Endodermal cell (in vitro differentiated cells): ENCODE data around the gene CCL14. TPM values are rescaled to one million over a fixed set of nuclear protein-coding genes. Genes with fewer than 3 reads are reported as not detected.

Source experiments
- DNase-seq: peaks from one replicate; pipeline ENCODE4 v3.0.0-alpha.2; 2017
- H3K27ac ChIP-seq: 2 replicates; pipeline ENCODE4 v1.5.1; 2013; ENCODE audit warnings: mild to moderate bottlenecking, low read depth, low read length, moderate library complexity
- H3K27me3 ChIP-seq: 2 replicates; pipeline ENCODE4 v1.6.1; 2013; ENCODE audit warnings: mild to moderate bottlenecking, low read length, moderate library complexity; ENCODE audit not compliant: insufficient read depth, control insufficient read depth, poor library complexity, severe bottlenecking
- H3K36me3 ChIP-seq: 2 replicates; pipeline ENCODE4 v1.7.0; 2013; ENCODE audit warnings: mild to moderate bottlenecking, low read length, moderate library complexity; ENCODE audit not compliant: control insufficient read depth, insufficient read depth
- H3K4me1 ChIP-seq: one replicate; pipeline ENCODE4 v1.7.0; 2013; ENCODE audit warnings: low read length; ENCODE audit not compliant: control insufficient read depth, insufficient read depth
- H3K4me3 ChIP-seq: 2 replicates; pipeline ENCODE4 v1.5.1; 2013; ENCODE audit warnings: mild to moderate bottlenecking, low read length, moderate library complexity
- H3K9ac ChIP-seq: 2 replicates; pipeline ENCODE4 v1.6.1; 2013; ENCODE audit warnings: mild to moderate bottlenecking, low read length, moderate library complexity; ENCODE audit not compliant: poor library complexity, severe bottlenecking; ENCODE audit errors: extremely low read depth
- H3K9me3 ChIP-seq: 2 replicates; pipeline ENCODE4 v1.6.1; 2013; ENCODE audit warnings: mild to moderate bottlenecking, low read length, moderate library complexity; ENCODE audit not compliant: control insufficient read depth
- H3K27ac Mint-ChIP-seq: 2 replicates; pipeline ENCODE4 v1.8.0; 2020; ENCODE audit warnings: mixed read lengths
- H3K27me3 Mint-ChIP-seq: 2 replicates; pipeline ENCODE4 v1.8.0; 2021; ENCODE audit warnings: mild to moderate bottlenecking, mixed read lengths; ENCODE audit not compliant: insufficient read depth
- H3K36me3 Mint-ChIP-seq: 2 replicates; pipeline ENCODE4 v1.8.0; 2020; ENCODE audit warnings: low read depth, mixed read lengths
- H3K4me1 Mint-ChIP-seq: 2 replicates; pipeline ENCODE4 v1.8.0; 2020; ENCODE audit warnings: mixed read lengths
- H3K4me3 Mint-ChIP-seq: 2 replicates; pipeline ENCODE4 v1.8.0; 2020; ENCODE audit warnings: mild to moderate bottlenecking, moderate library complexity, mixed read lengths
- H3K9me3 Mint-ChIP-seq: 2 replicates; pipeline ENCODE4 v1.8.0; 2020; ENCODE audit warnings: mild to moderate bottlenecking, mixed read lengths
- WGBS, 2 experiments: methylation state at CpG; one replicate each; pipeline versions ENCODE4 v1.1.5 to v1.1.7; 2013; ENCODE audit warnings: missing lambda C conversion rate in 2 of 2, mixed read lengths in 1 of 2; ENCODE audit not compliant: insufficient coverage in 1 of 2, insufficient read length in 1 of 2; 5-methylcytosine and 5-hydroxymethylcytosine counted together
- total RNA-seq, 2 donors: library from RNA; stranded (reverse); fragmentation: NEBNext Ultra II Directional in 1 of 2; extraction: Animal tissue kit (Norgen Biotek cat#: 25700) in 1 of 2; gene quantifications; 2 replicates in 1 of 2; 3 replicates in 1 of 2; pipeline ENCODE4 v1.2.1, GENCODE V29; 2021
- TF ChIP-seq, protein P1 (sequence below): fragments of 200-600 bp; sonication (generic); conservative IDR thresholded peaks from 2 replicates; pipeline ENCODE4 v1.5.0; 2021; ENCODE audit warnings: antibody characterized with exemption, mild to moderate bottlenecking

Gene CCL14
- total RNA-seq, 2 donors from 2014 or later = not detected

DNA sequence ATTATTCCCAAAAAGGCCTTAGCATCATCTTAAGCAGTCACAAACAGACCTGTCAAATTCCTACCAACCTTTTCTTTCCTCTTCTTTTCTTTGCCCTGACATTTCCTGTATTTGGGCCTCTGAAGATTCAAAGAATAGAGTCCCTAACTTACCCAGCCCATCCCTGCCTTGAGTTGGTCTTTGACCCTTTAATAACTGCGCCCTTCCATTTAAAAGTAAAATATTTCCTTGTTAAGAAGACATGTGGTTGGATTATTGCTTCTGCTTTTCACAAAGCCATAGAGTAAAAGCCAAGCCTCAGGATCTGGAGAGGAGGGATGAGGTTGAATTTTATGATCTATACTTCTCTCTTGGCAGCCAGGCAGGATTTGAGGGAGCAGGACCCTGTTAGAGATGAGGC lies 44.4 kb upstream of the CCL14 start:
- Histone ChIP-seq H3K9me3 (no peaks in the 10 kb centered on the region), H3K27me3 (no peaks in the 10 kb centered on the region), H3K36me3 (no peaks in the 10 kb centered on the region), H3K27ac (no peak overlapping the region), H3K9ac (no peak overlapping the region), H3K4me1 (no peaks in the 10 kb centered on the region), H3K4me3 (no peak overlapping the region)
- Mint-ChIP-seq H3K4me3 (no peak overlapping the region), H3K9me3 (no peaks in the 10 kb centered on the region), H3K27me3 (peaks cover 8% of the 10 kb centered on the region), H3K4me1 (no peaks in the 10 kb centered on the region), H3K36me3 (no peaks in the 10 kb centered on the region), H3K27ac (no peak overlapping the region)
- 86% methylated on average over 1 of the region's 1 CpG; no CpG with 5 or more reads in 1 of the 2 experiments for WGBS, 2 experiments
- TF ChIP-seq, protein P1, sequence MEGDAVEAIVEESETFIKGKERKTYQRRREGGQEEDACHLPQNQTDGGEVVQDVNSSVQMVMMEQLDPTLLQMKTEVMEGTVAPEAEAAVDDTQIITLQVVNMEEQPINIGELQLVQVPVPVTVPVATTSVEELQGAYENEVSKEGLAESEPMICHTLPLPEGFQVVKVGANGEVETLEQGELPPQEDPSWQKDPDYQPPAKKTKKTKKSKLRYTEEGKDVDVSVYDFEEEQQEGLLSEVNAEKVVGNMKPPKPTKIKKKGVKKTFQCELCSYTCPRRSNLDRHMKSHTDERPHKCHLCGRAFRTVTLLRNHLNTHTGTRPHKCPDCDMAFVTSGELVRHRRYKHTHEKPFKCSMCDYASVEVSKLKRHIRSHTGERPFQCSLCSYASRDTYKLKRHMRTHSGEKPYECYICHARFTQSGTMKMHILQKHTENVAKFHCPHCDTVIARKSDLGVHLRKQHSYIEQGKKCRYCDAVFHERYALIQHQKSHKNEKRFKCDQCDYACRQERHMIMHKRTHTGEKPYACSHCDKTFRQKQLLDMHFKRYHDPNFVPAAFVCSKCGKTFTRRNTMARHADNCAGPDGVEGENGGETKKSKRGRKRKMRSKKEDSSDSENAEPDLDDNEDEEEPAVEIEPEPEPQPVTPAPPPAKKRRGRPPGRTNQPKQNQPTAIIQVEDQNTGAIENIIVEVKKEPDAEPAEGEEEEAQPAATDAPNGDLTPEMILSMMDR = no peak
- no peak for DNase-seq

DNA sequence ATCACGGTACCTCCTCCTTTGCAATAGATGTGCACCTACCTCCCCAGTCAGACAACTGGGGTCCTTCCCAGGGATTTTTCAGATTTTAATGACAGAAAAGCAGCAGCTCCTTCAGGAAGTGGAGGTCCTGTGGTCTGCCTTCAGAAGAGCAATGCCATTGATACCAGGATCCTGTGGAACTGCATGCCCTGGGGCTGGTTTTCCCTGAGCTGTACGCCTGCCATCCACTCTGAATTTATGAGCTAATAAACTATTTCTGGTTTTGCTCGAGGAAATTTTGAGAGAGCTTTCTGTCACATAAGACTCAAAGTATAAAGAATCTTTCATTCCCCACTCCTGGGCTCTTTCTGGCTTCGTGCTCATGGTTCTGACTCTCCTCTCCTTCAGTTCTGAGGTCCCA lies 41.2 kb upstream of the CCL14 start:
- H3K4me3 Mint-ChIP-seq = no peak overlapping the region
- peaks cover 6% of the 10 kb centered on the region for H3K9me3 Mint-ChIP-seq
- Histone ChIP-seq H3K4me3 (no peak overlapping the region), H3K9me3 (no peaks in the 10 kb centered on the region), H3K27me3 (no peaks in the 10 kb centered on the region), H3K9ac (no peak overlapping the region), H3K27ac (no peak overlapping the region), H3K4me1 (no peaks in the 10 kb centered on the region), H3K36me3 (no peaks in the 10 kb centered on the region)
- TF ChIP-seq, protein P1 = no peak
- H3K27me3 Mint-ChIP-seq = peaks cover 3% of the 10 kb centered on the region
- no peaks in the 10 kb centered on the region for H3K4me1 Mint-ChIP-seq
- no peaks in the 10 kb centered on the region for H3K36me3 Mint-ChIP-seq
- DNase-seq = no peak
- WGBS, 2 experiments = 76 to 80% methylated on average over 3 to 4 of the region's 4 CpGs
- H3K27ac Mint-ChIP-seq = no peak overlapping the region

DNA sequence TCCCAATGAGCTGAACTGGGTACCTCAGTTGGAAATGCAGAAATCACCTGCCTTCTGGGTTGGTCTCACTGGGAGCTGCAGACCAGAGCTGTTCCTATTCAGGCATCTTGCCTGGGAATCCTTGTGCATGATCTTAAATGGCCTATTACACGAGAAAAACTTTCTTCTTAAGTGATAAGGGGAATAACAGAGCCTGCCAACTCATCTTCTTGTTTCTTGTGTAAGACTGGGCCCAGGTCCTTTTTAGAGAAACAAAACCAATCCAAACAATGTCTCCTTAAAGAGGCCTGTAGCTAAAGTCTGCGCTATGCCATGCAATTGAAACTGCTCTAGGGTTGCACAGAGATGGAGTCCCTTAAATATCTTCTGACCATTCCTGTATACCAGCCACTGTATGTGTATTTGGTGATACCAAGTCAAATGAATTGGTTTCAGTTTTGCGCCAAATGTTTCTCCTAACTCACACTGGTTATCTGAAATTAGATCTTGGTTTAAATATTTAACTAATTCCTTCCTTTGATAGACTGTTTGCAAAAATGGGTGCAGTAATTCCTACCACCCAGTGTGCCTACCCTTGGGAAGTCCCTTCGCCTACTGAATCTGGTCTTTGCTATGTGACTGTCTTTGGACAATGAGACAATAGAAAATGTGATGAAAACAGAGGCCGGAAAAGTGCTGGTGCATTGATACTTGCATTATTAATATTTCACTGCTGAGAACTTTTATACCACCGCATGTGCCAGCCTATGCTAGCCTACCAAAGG lies 37.8 kb upstream of the CCL14 start:
- H3K4me1 ChIP-seq = no peaks in the 10 kb centered on the region
- H3K9me3 ChIP-seq = no peaks in the 10 kb centered on the region
- no peaks in the 10 kb centered on the region for H3K36me3 Mint-ChIP-seq
- H3K27me3 ChIP-seq = peaks cover 7% of the 10 kb centered on the region
- TF ChIP-seq, protein P1 = no peak
- no peak overlapping the region for H3K4me3 ChIP-seq
- peaks cover 17% of the 10 kb centered on the region for H3K27me3 Mint-ChIP-seq
- H3K9me3 Mint-ChIP-seq = peaks cover 6% of the 10 kb centered on the region
- DNase-seq = no peak
- H3K9ac ChIP-seq = no peak overlapping the region
- no peaks in the 10 kb centered on the region for H3K36me3 ChIP-seq
- H3K4me3 Mint-ChIP-seq = no peak overlapping the region
- H3K4me1 Mint-ChIP-seq = no peaks in the 10 kb centered on the region
- H3K27ac ChIP-seq = no peak overlapping the region
- WGBS, 2 experiments = 92 to 94% methylated on average over 2 to 5 of the region's 6 CpGs
- no peak overlapping the region for H3K27ac Mint-ChIP-seq
